HUES6 (cell line): ENCODE data around the gene PNPLA4.

ENCODE experiments used
- H3K27ac ChIP-seq: 2 replicates; pipeline ENCODE4 v1.7.0; 2013; ENCODE audit warnings: low read depth, mild to moderate bottlenecking, low read length, inconsistent platforms
- H3K27me3 ChIP-seq: 2 replicates; pipeline ENCODE4 v1.6.1; 2013; ENCODE audit warnings: low read length; ENCODE audit not compliant: control insufficient read depth, insufficient read depth
- H3K36me3 ChIP-seq: 2 replicates; pipeline ENCODE4 v1.6.1; 2013; ENCODE audit warnings: low read length; ENCODE audit not compliant: control insufficient read depth, insufficient read depth
- H3K4me1 ChIP-seq: 2 replicates; pipeline ENCODE4 v1.6.1; 2013; ENCODE audit warnings: low read length; ENCODE audit not compliant: control insufficient read depth, insufficient read depth
- H3K4me3 ChIP-seq: 2 replicates; pipeline ENCODE4 v1.5.1; 2013; ENCODE audit warnings: low read depth, low read length
- H3K9ac ChIP-seq: one replicate; pipeline ENCODE4 v1.6.1; 2013; ENCODE audit warnings: mild to moderate bottlenecking, low read length
- H3K9me3 ChIP-seq: 2 replicates; pipeline ENCODE4 v1.6.1; 2013; ENCODE audit warnings: low read depth, low read length; ENCODE audit not compliant: control insufficient read depth, insufficient read depth

Gene PNPLA4, protein sequence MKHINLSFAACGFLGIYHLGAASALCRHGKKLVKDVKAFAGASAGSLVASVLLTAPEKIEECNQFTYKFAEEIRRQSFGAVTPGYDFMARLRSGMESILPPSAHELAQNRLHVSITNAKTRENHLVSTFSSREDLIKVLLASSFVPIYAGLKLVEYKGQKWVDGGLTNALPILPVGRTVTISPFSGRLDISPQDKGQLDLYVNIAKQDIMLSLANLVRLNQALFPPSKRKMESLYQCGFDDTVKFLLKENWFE

DNA sequence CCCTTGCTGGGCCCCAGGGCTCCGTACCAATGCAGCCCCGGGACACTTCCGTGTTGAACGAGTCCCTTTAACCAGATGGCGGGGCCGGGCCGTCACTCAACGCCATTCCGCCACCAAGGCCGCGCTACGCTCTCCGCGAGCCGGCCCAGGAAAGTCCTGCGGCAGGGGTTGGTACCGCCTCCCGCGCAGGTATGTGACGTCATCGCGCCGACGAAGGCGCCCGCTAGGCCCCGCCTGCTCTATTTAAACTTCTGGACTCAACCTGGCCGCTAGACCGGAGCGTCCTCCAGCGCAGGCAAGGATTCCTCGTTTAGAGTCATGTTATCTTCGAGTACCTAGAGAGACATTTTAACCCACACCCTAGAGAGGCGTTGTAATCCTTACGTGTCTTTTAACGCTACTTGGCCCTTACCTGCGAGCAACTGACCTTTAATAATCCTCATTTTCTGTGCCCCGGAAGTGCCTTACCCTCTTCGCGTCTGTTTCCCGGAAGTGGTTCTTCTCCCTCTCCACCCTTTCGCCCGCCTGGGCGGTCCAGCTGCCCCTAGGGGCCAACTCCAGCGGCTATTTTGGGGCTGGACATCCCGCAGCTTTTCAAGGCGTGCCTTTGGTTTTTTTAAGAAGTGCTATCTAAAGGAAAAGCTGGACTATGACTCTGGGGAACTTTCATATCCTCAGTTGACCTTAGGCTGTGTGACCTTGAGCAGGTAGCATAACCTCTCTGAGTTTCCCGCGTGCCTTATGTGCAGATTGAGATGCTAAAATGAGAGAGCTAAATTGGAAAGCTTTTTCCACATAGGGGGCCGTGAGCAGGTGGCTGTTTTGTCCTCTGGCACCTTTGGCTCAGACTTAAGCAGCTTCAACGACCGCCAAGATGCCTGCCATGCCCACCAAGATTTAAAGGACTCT lies at the start of gene PNPLA4:
PNPLA4 (minus strand) TSS at position 155 of the 909 bp plus-strand sequence. CDS start 1,294 bp downstream, outside the sequence.
- Histone ChIP-seq H3K27ac (peak within 1 kb of the TSS; percentile 75), H3K9me3 (no peaks in the 10 kb centered on the region), H3K27me3 (no peaks in the 10 kb centered on the region), H3K4me1 (peaks cover 18% of the 10 kb centered on the region; the same call in 1 of the 2 replicates), H3K4me3 (peak within 1 kb of the TSS; percentile 87), H3K9ac (peak within 1 kb of the TSS; percentile 89), H3K36me3 (peaks cover 13% of the 10 kb centered on the region)

DNA sequence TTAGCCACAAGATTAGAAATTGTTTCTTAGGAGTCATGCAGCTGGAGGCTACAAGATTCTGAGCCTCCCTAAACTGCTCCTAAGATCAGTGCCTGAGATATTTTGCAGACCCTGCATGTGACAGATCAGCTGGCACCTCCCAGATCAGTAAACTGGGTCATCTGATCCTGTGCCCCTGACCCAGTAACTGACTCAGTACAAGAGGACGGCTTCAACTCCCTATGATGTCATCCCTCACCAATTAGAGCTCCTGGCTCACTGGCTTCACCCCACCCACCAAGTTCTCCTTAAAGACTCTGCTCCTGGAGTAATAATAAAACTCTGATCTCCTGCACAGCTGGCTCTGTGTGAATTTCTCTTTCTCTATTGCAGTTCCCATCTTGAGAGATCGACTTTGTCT lies 45.4 kb upstream of the PNPLA4 start:
- Histone ChIP-seq H3K9me3 (no peaks in the 10 kb centered on the region), H3K9ac (peak overlapping the region; percentile 10), H3K27me3 (no peaks in the 10 kb centered on the region), H3K4me1 (peaks cover 4% of the 10 kb centered on the region; the same call in 1 of the 2 replicates), H3K27ac (no peak overlapping the region), H3K4me3 (no peak overlapping the region), H3K36me3 (no peaks in the 10 kb centered on the region)

- Histone ChIP-seq H3K36me3 (no peaks in the 10 kb centered on the region), H3K4me1 (peaks cover 4% of the 10 kb centered on the region; the same call in 1 of the 2 replicates), H3K9ac (no peak overlapping the region), H3K9me3 (no peaks in the 10 kb centered on the region), H3K4me3 (no peak overlapping the region), H3K27ac (no peak overlapping the region), H3K27me3 (no peaks in the 10 kb centered on the region)
Measured at GRCh38 chrX:7970428-7970827, 43.2 kb upstream of the PNPLA4 start.

DNA sequence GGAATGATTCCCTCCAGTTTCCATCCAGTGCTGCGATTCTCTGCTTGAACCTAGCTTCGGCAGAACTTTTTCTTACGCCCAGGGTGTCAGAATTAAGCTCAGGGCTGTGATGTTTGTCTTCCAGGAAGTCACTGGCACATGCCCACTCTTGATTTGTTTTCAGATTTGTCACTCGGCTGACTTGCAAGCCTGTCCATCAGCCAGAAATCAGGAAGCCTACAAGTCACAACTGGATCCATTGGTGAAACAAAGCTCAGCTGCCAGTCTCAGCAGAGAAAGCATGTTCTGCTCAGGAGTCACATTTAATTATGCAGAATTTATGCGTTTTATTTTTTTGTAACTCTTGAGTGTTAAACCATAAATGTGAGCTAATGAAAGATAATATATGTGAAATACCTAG lies 38.2 kb upstream of the PNPLA4 start:
- no peaks in the 10 kb centered on the region for H3K27me3 ChIP-seq
- no peaks in the 10 kb centered on the region for H3K4me1 ChIP-seq
- H3K36me3 ChIP-seq, result no peaks in the 10 kb centered on the region
- H3K4me3 ChIP-seq, result no peak overlapping the region
- H3K27ac ChIP-seq, result no peak overlapping the region
- no peak overlapping the region for H3K9ac ChIP-seq
- H3K9me3 ChIP-seq, result no peaks in the 10 kb centered on the region

GRCh38 chrX:7960246-7960645 lies 33.0 kb upstream of the PNPLA4 start:
- H3K27ac ChIP-seq, result no peak overlapping the region
- H3K4me3 ChIP-seq, result no peak overlapping the region
- no peaks in the 10 kb centered on the region for H3K36me3 ChIP-seq
- no peaks in the 10 kb centered on the region for H3K4me1 ChIP-seq
- no peak overlapping the region for H3K9ac ChIP-seq
- peaks cover 29% of the 10 kb centered on the region for H3K9me3 ChIP-seq
- H3K27me3 ChIP-seq, result no peaks in the 10 kb centered on the region

- no peak overlapping the region for H3K9ac ChIP-seq
- no peak overlapping the region for H3K4me3 ChIP-seq
Measured at GRCh38 chrX:7953446-7953845, 26.2 kb upstream of the PNPLA4 start.

DNA sequence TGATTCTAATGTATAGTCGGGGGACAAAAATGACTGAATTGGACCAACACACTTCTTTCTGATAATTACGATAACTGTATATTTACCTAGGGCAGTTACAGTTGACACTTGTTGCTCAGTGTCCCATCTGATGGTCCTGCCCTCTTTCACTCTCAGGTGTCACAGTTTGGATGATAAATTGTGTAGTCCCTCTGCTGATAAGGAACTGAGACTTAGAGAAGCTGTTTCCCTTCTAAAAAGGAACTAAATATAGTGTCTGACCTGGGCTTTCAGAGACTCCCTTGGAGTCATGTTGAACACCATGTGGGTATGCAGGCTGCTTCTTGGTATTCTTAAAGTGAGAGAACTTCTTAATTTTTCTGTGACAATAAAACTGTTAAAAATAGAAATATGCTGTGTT lies 23.7 kb upstream of the PNPLA4 start:
- H3K27ac ChIP-seq, result no peak overlapping the region
- peaks cover 8% of the 10 kb centered on the region for H3K4me1 ChIP-seq

More at GRCh38 chrX:7953446-7953845, 26.2 kb upstream of the PNPLA4 start:
- no peaks in the 10 kb centered on the region for H3K4me1 ChIP-seq
- H3K36me3 ChIP-seq, result no peaks in the 10 kb centered on the region
- H3K27ac ChIP-seq, result no peak overlapping the region
- peaks cover 26% of the 10 kb centered on the region for H3K9me3 ChIP-seq
- H3K27me3 ChIP-seq, result no peaks in the 10 kb centered on the region

GRCh38 chrX:7948483-7948882 lies 21.3 kb upstream of the PNPLA4 start:
- Histone ChIP-seq H3K9ac (no peak overlapping the region), H3K36me3 (no peaks in the 10 kb centered on the region), H3K27me3 (no peaks in the 10 kb centered on the region), H3K9me3 (no peaks in the 10 kb centered on the region), H3K27ac (no peak overlapping the region), H3K4me3 (no peak overlapping the region), H3K4me1 (peaks cover 8% of the 10 kb centered on the region)

More for the DNA sequence above, 23.7 kb upstream of the PNPLA4 start:
- H3K4me3 ChIP-seq, result no peak overlapping the region
- no peak overlapping the region for H3K9ac ChIP-seq
- H3K36me3 ChIP-seq, result no peaks in the 10 kb centered on the region
- H3K9me3 ChIP-seq, result peaks cover 2% of the 10 kb centered on the region
- H3K27me3 ChIP-seq, result no peaks in the 10 kb centered on the region

DNA sequence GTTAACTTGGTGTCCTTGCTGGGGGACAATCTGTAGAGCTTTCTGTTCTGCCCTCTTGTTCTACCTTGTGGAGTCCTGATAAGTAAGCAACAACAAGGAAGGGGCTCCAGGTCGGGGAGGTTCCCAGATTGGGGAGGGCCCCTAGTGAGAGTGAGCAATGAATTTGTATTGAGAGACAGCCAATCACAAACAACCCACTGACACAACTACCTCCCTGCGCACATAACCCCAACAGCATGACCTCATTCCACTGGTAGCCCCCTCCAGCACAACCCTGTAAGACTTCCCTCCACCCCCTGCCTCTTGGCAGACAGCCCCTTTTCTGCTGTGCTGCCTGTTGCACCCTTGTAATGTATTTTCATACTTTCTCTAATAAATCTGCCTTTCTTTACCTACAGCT lies 19.7 kb upstream of the PNPLA4 start:
- Histone ChIP-seq H3K36me3 (no peaks in the 10 kb centered on the region), H3K9me3 (no peaks in the 10 kb centered on the region), H3K27me3 (no peaks in the 10 kb centered on the region), H3K27ac (no peak overlapping the region), H3K9ac (no peak overlapping the region), H3K4me1 (peaks cover 8% of the 10 kb centered on the region), H3K4me3 (no peak overlapping the region)

GRCh38 chrX:7943600-7944245 lies 16.5 kb upstream of the PNPLA4 start:
- H3K9ac ChIP-seq, result no peak overlapping the region
- no peak overlapping the region for H3K4me3 ChIP-seq
- H3K9me3 ChIP-seq, result no peaks in the 10 kb centered on the region
- H3K27me3 ChIP-seq, result no peaks in the 10 kb centered on the region
- H3K4me1 ChIP-seq, result peaks cover 12% of the 10 kb centered on the region
- no peak overlapping the region for H3K27ac ChIP-seq
- H3K36me3 ChIP-seq, result no peaks in the 10 kb centered on the region
